ENCODE measurements around the gene SPACA6. TPM values are rescaled to one million over a fixed set of nuclear protein-coding genes. Genes with fewer than 3 reads are reported as not detected.
"Not testable (repeated sequence)": the region's sequence is repeated elsewhere in the genome, so short reads cannot be mapped to it uniquely, and the experiment has no call there.

Gene SPACA6
- polyA plus RNA-seq, 1 donor (not counting 4 experiments of a cell fraction or from before 2014, with no cell fraction given), result 4.3 TPM

- FAIRE-seq; H2AFZ ChIP-seq (ENCODE audit: control insufficient read depth, low read length); H3K36me3 ChIP-seq (ENCODE audit: control insufficient read depth in 2 of 2, extremely low read depth in 1 of 2, insufficient read depth in 2 of 2, low read length in 2 of 2); dilution Hi-C loops (cut with MboI; ENCODE audit: extremely low pct_ligation_motif_present, low sequenced_read_pairs); H3K27ac ChIP-seq (ENCODE audit: control insufficient read depth, insufficient read depth, low read length); H3K9me1 ChIP-seq (ENCODE audit: control insufficient read depth, extremely low read depth, insufficient read depth, low read length); H3K79me2 ChIP-seq (ENCODE audit: control insufficient read depth, insufficient read depth, low read length); H3K4me3 ChIP-seq (ENCODE audit: control insufficient read depth in 2 of 3, extremely low read depth in 1 of 3, insufficient read depth in 2 of 3, low read depth in 1 of 3, low read length in 3 of 3); H3K4me2 ChIP-seq (ENCODE audit: control insufficient read depth, extremely low read depth, insufficient read depth, low read depth, low read length); DNase-seq (ENCODE audit: low read depth, low spot score); H3K27me3 ChIP-seq (ENCODE audit: control insufficient read depth, extremely low read depth, insufficient read depth, low read length); H3K9me3 ChIP-seq (ENCODE audit: control insufficient read depth, low read depth, low read length); H3K9ac ChIP-seq (ENCODE audit: control insufficient read depth, extremely low read depth, insufficient read depth, low read length); H3K4me1 ChIP-seq (ENCODE audit: control insufficient read depth, extremely low read depth, insufficient read depth, low read length); H4K20me1 ChIP-seq (ENCODE audit: control insufficient read depth, extremely low read depth, insufficient read depth, low read length): not testable (repeated sequence)
- TF ChIP-seq CTCF (optimal IDR thresholded peaks at IDR 0.05 in 1 of 3, IDR thresholded peaks at IDR 0.05 in 1 of 3, conservative IDR thresholded peaks at IDR 0.05 in 1 of 3; ENCODE audit: extremely low read depth in 1 of 3, insufficient read depth in 2 of 3, low read length in 3 of 3), result peak; percentile 44 to 62 (median 52)
Observed at GRCh38 chr19:51675911-51676565, 17.1 kb upstream of the SPACA6 start.

GRCh38 chr19:51676566-51677083, 16.5 kb upstream of the SPACA6 start:
- Histone ChIP-seq H3K4me1 (ENCODE audit: control insufficient read depth, extremely low read depth, insufficient read depth, low read length) (no peaks in the 10 kb centered on the region), H3K4me3 (ENCODE audit: control insufficient read depth in 2 of 3, extremely low read depth in 1 of 3, insufficient read depth in 2 of 3, low read depth in 1 of 3, low read length in 3 of 3) (no peak overlapping the region), H4K20me1 (ENCODE audit: control insufficient read depth, extremely low read depth, insufficient read depth, low read length) (no peaks in the 10 kb centered on the region), H3K9ac (ENCODE audit: control insufficient read depth, extremely low read depth, insufficient read depth, low read length) (no peak overlapping the region), H3K36me3 (ENCODE audit: control insufficient read depth in 2 of 2, extremely low read depth in 1 of 2, insufficient read depth in 2 of 2, low read length in 2 of 2) (no peaks in the 10 kb centered on the region), H3K27me3 (ENCODE audit: control insufficient read depth, extremely low read depth, insufficient read depth, low read length) (peaks cover 2% of the 10 kb centered on the region), H3K79me2 (ENCODE audit: control insufficient read depth, insufficient read depth, low read length) (no peaks in the 10 kb centered on the region), H3K27ac (ENCODE audit: control insufficient read depth, insufficient read depth, low read length) (no peak overlapping the region), H3K9me1 (ENCODE audit: control insufficient read depth, extremely low read depth, insufficient read depth, low read length) (no peaks in the 10 kb centered on the region), H3K9me3 (ENCODE audit: control insufficient read depth, low read depth, low read length) (no peaks in the 10 kb centered on the region), H3K4me2 (ENCODE audit: control insufficient read depth, extremely low read depth, insufficient read depth, low read depth, low read length) (no peak overlapping the region), H2AFZ (ENCODE audit: control insufficient read depth, low read length) (no peak overlapping the region)
- TF ChIP-seq EZH2 (IDR thresholded peaks at IDR 0.05; ENCODE audit: low read length) (no peak), CTCF (optimal IDR thresholded peaks at IDR 0.05 in 1 of 3, IDR thresholded peaks at IDR 0.05 in 1 of 3, conservative IDR thresholded peaks at IDR 0.05 in 1 of 3; ENCODE audit: extremely low read depth in 1 of 3, insufficient read depth in 2 of 3, low read length in 3 of 3) (no peak)
- no peak for FAIRE-seq
- dilution Hi-C loops (cut with MboI; ENCODE audit: extremely low pct_ligation_motif_present, low sequenced_read_pairs), result no loop called here
- no peak for DNase-seq (ENCODE audit: low read depth, low spot score)

Measured in keratinocyte (primary cell).